NCI-H510A (cell line): ENCODE measurements around the gene MEMO1.
"Not testable (repeated sequence)": the region's sequence is repeated elsewhere in the genome, so short reads cannot be mapped to it uniquely, and the experiment has no call there.

Experiments used
- DNase-seq: peaks from one replicate; lab custom pipeline; 2025; lab: John Stamatoyannopoulos, UW

MEMO1 gene

DNA sequence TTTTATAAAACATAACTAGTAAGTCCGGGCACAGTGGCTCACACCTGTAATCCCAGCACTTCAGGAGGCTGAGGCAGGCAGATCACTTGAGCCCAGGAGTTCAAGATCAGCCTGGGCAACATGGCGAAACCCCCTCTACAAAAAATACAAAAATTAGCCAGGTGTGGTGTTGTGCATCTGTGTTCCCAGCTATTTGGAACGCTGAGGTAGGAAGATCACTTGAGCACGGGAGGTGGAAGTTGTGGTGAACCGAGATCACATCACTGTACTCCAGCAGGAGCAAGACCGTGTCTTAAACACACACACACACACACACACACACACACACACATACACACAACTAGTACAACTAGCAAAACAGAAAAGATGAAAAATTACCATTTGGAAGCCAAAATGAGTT, 103.3 kb downstream of the MEMO1 start:
- DNase-seq, result not testable (repeated sequence)

DNA sequence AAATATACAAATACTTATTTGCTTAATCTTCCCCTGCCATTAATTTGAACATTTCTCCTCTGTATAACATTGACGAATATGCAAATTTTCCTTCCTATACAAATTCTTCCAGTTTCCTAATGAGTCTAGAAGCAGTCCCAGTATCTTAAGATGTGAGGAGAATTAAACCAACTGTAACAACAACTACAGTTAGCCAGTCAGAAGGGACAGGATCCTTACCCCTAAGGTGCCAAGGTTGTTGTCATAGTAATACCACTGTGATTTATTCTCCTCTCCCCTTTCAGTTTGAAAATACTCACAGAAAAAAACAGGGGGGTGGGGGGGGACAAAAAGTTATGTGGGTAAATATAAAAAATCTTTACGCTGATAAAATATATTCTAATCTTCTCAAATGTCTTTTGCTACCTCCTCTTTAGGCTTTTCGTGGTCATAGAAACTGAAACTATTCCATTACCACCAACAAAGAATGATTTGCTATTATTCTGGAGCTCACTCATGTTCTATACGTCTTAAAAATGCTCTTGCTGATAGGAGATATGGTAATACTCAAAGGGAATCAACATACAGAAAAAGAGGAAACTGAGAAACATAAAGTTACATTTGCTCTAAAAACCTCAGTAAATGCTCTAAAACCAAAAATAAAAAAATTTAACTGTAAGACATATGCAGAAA, 107.6 kb downstream of the MEMO1 start:
- DNase-seq, result no peak

DNA sequence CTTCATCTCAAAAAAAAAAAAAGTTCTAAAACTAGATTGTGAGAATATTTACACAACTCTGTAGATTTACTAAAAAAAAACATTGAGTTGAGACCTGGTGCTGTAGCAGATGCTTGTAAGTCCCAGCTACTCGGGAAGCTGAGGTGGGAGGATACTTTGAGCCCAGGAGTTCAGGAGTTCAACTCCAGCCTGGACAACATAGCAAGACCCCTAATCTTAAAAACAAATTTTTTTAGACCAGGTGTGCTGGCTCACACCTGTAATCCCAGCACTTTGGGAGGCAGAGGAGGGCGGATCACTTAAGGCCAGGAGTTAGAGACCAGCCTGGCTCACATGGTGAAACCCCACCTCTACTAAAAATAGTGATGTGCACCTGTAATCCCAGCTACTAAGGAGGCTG, 108.9 kb downstream of the MEMO1 start:
- no peak for DNase-seq

DNA sequence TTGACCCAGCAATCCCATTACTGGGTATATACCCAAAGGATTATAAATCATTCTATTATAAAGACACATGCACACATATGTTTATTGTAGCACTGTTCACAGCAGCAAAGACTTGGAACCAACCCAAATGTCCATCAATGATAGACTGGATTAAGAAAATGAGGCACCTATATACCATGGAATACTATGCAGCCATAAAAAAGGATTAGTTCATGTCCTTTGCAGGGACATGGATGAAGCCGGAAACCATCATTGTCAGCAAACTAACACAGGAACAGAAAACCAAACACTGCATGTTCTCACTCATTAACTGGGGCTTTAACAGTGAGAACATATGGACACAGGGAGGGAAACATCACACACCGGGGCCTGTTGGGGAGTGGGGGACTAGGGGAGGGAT, 110.7 kb downstream of the MEMO1 start:
- DNase-seq, result not testable (repeated sequence)

DNA sequence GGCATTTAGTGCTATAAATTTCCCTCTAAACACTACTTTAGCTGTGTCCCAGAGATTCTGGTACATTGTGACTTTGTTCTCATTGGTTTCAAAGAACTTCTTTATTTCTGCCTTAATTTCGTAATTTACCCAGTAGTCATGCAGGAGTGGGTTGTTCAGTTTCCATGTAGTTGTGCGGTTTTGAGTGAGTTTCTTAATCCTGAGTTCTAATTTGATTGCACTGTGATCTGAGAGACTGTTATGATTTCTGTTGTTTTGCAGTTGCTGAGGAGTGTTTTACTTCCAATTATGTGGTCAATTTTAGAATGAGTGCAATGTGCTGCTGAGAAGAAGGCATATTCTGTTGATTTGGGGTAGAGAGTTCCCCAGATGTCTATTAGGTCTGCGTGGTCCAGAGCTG, 112.5 kb downstream of the MEMO1 start:
- not testable (repeated sequence) for DNase-seq

DNA sequence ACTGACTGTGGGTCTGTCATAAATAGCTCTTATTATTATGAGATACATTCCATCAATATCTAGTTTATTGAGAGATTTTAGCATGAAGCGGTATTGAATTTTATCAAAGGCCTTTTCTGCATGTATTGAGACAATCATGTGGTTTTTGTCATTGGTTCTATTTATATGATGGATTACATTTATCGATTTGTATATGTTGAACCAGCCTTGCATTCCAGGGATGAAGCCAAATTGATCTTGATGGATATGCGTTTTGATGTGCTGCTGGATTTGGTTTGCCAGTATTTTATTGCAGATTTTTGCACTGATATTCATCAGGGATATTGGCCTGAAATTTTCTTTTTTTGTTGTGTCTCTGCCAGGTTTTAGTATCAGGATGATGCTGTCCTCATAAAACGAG, 113.5 kb downstream of the MEMO1 start:
- not testable (repeated sequence) for DNase-seq

DNA sequence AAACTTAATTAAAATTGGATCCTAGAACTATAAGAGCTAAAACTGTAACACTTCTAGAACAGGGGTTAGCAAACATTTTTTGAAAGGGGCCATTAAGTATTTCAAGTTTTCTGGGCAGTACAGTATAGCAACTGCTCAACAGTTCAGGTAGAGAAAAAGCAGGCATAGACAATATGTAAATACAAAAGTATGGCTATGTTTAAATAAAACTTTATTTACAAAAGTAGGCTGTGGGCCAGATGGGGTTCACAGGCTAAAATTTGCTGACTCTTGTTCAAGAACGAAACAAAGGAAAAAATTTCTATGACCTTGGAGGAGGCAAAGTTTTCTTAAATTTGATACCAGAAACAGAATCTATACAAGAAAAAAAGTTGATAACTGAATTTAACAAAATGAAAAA, 114.5 kb downstream of the MEMO1 start:
- no peak for DNase-seq

DNA sequence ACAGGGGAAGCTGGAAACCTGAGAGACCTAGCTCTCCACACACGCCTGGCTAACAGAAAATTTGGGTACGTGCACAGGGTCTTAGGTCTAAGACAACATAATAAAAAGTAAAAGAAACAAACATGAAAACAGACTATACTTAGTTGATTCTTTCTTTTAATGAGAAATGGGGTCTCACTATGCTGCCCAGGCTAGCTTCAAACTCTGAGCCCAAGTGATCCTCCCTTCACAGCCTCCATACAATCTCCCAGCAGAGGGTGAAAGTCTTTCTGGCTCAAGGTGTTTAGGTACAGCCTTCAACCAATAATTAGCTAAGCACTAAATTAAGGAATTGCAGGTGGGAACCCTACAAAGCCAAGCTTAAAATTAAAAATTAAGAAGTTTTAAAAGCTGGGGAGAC, 116.2 kb downstream of the MEMO1 start:
- DNase-seq, result no peak

DNA sequence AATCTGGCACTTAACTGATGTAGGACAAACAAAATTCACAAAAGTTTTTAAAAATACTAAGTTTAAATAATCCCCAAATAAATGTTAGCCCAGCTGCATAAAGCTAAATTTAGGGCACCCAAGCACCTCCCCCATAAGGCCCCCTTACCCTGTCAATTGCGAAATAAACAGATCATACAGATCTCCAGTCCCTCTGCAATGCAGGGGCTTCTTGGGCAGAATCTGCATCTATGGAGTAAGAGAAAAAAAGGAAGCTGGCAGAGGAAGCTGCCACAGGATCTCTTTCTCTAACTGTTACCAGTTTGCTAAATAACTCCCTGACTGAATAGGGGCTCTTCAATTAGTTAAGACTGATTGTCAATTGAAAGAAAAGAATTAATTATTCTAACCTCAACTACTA, 117.7 kb downstream of the MEMO1 start:
- DNase-seq, result no peak

DNA sequence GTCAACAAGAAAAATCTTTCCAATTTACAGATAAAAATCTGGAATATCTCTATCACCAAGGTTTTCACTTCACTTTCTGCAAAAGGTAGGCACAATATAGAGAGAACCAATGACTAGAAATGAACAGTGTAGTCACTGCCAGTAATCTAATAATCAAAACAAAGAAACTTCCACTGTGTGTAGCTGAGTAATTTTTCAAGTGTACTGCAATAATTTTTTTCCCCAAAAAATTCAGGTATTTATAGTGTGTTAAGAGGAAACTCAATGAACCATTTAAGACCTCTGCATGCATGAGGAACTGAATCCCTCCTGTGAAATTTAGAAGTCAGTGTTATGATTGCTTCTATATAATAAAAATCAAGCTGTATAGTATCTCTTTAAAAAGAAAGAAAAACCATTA, 121.8 kb downstream of the MEMO1 start:
- DNase-seq, result no peak

DNA sequence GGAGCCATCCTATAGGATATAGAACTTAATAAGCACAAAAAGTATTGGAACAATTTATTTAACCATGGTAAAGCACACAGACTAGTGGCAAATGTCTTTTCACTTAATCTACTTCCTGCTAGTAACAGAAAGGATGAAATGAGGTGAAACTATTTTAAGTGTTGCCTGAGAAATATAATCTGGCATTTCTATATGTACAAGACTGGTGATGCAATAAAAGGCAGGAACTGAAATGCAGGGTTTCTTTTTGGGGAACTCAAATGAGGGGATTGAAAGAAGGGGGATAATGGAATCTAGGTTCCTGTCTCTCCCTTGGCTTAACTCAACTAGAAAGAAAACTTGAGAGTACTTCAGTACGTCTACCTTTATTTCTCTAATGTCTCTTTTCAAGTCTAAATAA, 122.3 kb downstream of the MEMO1 start:
- no peak for DNase-seq

DNA sequence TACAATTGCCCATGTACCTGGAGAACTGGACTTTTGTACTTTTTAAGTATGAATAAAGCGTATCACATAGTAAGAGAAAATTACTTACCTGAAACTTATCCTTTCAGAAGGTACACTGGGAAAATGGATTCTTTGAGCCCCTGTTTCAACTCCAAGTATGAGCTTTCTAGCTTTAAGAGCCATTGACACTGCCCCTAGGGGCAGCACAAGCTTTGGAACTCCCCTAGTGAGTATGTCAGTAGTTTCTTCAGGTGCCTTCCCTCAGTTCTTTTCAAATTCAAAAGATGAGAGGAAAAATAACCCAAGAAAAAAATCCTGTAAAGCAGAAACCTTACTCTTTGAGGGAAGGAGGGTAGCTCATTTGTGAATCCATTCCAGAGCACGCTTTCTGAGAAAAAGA, 124.1 kb downstream of the MEMO1 start:
- no peak for DNase-seq

DNA sequence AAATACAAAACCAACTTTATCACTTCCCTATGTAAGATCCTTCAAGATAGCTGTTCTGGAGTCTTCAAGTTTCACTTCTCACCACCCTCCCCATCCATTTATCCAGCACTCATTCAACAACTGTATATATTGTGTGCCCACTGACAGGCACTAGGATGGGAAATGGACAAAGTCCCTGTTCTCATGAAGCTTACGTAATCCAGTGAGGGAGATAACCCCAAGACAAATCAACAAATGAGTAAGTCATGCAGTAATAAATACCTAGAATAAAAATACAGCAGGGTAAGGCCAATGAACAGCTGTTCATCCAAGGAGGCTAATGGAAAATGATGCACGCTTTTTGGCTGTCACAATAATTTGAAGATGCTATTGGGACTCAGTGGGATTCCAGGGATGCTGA, 133.8 kb downstream of the MEMO1 start:
- DNase-seq, result no peak

DNA sequence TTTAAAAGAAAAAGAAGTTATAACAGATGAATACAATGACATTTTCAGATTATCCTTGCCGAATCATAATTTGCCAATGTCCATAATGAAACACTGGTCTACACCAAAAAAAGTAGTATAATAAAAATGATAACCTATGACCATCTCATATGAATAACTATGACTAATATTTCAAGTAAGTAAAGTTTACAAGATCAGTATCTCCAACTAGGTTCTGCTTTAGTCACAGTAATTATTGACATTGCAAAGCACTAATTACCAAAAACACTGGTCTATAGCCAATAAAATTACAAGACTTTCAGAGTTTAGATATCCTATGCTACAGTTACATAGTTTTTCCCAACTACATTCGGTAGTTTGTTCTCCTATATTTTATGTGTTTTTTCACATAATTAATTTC, 136.7 kb downstream of the MEMO1 start:
- no peak for DNase-seq

DNA sequence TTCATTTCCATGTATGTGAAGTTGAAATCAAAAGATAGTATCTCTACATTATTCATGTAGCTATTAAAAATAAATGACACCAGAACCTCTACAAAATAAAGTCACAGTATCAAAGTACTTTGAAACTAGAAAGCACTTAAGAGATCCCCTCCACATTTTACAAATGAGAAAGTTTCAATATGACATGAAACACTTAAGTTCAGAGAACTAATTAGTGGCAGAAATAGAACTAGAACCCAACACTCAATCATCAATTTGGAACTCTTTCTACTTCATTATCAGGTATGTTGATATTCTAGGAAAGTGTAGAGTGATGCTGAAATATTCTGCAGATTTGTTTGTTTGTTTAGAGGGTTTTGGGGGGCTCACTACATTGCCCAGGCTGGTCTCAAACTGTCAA, 145.6 kb downstream of the MEMO1 start:
- DNase-seq, result no peak

DNA sequence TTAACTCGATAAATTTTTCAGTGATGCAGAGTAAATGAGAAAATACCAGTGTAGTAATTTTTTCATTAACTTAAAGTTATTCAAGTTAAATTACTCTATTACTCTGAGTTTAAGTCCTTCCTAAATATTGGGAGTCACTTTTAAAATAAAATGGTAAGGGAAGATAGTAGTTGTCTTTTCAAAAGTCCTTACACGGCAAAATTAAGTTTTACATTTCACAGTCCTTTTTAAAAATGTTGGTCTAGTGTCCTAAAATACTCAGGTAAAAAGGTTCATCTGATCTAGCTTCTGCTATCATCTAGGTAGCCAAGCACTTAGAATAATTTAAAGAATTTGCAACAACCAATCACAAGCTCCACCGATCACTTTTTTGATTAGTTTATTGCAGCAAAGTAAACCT, 146.9 kb downstream of the MEMO1 start:
- DNase-seq, result no peak

DNA sequence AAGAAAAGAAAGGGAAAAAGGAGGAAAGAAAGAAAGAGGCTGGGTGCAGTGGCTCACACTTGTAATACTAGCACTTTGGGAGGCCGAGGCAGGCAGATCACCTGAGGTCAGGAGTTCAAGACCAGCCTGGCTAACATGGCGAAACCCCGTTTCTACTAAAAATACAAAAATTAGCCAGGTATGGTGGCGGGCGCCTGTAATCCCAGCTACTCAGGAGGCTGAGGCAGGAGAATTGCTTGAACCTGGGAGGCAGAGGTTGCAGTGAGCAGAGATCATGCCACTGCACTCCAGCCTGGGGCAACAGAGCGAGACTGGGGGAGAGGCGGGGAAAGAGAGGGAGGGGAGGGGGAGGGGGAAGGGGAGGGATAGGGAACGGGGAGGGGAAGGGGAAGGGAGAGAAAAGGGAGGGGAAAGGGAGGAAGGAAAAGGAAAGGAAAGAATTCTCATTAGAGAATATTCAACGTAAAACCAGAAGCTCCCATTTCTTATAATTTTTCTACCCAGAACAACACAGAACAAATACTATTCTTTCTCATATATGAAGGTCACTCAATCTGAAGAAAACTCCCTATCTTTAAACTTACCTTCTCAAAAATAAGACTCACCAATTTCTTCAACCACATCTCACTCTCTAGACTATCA, 147.7 kb downstream of the MEMO1 start:
- not testable (repeated sequence) for DNase-seq

DNA sequence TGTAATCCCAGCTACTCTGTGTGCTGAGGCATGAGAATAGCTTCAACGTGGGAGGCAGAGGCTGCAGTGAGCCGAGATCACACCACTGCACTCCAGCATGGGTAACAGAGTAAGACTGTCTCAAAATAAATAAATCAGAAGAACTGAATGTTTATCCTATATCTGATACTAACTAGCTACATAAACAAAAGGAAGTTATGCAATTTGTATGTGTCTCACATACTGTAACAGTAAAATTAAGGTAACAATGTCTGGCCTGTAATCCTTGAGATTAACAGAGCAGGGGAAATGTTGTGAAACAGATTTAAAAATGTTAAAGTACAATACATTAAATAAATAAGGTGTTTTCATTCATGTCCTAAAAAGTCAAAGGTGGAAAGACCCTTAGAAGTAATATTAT, 150.8 kb downstream of the MEMO1 start:
- no peak for DNase-seq

DNA sequence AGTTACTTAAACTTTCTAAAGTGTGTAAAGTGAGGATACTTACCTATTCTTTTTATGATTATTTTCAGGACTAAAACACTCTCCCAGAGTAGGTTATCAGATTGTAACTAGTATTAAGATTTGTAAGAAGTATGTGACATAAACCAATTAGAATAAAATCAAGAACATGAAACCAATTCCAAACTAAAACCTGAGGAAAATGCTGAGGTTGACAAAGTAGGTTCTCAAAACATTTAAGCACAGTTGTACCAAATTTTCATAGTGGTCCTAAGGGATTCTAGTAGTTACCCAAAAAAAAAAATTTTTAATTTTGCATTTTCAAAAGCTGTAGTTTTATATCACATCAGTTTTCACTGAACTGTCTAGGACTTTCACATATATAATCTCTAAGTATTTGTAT, 157.3 kb downstream of the MEMO1 start:
- DNase-seq, result no peak

DNA sequence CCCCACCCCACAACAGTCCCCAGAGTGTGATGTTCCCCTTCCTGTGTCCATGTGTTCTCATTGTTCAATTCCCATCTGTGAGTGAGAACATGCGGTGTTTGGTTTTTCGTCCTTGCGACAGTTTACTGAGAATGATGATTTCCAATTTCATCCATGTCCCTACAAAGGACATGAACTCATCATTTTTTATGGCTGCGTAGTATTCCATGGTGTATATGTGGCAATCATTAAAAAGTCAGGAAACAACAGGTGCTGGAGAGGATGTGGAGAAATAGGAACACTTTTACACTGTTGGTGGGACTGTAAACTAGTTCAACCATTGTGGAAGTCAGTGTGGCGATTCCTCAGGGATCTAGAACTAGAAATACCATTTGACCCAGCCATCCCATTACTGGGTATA, 168.7 kb downstream of the MEMO1 start:
- not testable (repeated sequence) for DNase-seq

DNA sequence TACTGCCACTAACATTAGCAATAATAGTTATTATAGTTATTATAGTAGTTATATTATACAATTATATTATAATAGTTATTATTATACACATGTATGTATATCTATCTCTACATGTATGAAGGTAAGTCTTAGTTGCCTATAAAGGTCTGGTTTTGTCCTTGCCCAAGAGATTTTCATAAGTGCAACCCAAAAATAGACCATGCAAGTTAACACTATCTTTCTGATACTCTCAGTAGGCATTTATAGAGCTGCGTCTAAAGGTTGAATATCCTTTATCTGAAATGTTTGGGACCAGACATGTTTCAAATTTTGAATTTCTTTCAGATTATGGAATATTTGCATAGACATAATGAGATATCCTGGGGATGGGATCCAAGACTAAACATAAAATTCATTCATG, 175.4 kb downstream of the MEMO1 start:
- no peak for DNase-seq

DNA sequence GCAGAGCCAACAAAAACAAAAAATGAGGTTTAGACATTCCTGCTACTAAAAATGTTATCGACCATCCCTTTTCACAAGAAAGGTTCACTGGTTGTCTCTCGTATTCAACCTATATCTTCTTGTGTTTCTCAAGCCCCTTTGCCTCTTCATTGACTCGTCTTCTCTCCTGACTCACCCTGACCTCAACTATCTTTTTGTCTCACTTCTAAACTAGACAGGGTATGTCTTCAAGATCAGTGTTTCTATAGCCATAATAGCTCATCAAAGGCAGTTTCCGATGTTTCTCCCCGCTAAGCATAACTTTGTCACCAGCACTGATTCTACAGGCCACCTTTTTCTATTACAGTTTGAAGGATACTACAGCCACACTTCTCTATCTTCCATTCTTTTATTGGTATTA, 178.4 kb downstream of the MEMO1 start:
- no peak for DNase-seq

DNA sequence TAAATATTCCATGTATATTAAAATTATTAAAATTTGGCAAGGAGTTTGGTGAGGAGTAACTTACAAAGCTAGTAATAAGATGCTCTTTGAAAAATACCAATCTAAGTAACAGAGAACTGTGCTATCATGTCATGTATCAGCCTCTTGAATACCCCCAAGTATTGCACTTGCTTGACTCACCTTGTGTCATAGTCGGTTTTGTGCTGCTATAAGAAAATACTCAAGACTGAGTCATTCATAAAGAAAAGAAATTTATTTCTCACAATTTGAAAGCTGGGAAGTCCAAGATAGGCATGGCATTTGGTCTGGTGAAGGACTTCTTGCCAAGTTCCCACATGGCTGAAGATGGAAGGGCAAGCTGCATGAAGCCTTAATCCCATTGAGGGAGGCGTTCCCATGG, 179.2 kb downstream of the MEMO1 start:
- no peak for DNase-seq

DNA sequence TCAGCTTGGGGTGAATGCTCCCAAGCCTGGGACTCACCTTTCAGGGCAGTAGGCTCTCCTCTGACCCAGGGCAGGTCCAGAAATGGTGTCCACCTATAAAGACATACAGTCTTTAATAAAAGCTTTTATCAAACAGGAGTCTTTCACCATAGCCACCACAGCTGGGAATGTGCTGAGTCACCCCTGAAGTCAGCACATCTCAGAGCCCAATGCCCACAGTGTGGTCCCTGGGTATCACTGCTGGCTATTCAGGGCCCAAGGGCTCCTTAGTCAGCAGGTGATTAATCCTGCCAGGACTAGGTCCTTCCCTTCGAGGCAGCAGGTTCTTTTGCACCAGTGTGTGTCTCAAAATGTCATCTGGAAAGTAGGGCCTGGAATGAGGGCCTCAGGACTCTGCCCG, 181.9 kb downstream of the MEMO1 start:
- DNase-seq, result no peak
